T-helper 22 cell (primary cell): ENCODE measurements around the gene PATJ.
A peak's percentile ranks its signal among the peaks of the same experiment; 100 is the strongest.
"Not testable (repeated sequence)": the region's sequence is repeated elsewhere in the genome, so short reads cannot be mapped to it uniquely, and the experiment has no call there.

Experiments used
- DNase-seq: peaks from one replicate; pipeline ENCODE4 v3.0.0-alpha.2; 2020; ENCODE audit warnings: low read depth

The PATJ gene

DNA sequence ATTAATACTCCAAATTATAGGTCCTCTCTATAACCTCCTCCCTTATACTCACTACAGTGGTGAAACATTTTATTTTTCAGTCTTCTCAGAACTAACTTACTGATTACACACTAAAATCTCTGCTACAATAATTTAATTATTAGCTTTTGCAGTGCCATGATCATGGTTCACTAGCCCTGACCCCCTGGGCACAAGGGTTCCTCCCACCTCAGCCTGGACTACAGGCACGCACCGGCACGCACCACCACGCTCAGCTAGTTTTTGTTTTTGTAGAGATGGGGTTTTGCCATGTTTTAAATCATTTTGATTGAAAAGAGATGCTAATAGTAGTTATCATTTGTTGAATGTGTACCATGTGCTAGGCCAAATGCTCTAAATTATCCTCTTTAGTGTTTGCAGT is 6.3 kb downstream of the PATJ start:
- DNase-seq: no peak

DNA sequence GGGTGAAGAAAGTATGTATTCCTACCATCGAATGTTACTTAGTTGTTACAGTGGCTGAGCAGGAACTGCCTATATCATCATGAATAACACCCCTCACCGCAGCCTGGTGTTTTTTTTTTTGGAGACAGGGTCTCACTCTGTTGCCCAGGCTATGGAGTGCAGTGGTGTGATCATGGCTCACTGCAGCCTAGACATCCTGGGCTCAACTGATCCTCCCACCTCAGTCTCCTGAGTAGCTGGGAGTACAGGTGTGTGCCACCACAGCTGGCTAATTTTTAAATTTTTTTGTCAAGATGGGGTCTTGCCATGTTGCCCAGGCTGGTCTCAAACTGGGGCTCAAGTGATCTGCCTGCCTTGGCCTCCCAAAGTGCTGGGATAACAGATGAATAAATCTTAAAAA is 7.3 kb downstream of the PATJ start:
- no peak for DNase-seq

DNA sequence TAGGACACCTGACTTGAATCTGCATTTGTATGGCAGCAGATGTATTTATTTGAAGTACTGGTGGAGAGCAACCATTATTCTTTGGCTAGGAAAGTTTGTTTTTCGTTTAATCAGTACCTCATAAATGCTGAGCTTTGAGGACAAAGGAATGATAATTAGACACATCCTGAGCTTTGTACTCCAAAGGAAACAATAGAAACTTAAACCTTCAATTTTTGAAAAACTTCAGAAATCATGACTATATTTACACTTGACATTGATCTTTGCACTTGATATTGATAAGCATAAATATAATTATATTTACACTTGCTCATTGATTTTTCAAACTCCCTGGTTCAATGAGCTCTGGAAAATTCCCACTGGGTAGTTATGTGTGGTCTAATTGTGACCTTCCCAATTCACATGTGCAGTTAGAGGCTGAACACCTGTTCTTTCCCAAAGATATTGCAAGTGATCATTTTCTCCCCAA is 10.7 kb downstream of the PATJ start:
- no peak for DNase-seq

DNA sequence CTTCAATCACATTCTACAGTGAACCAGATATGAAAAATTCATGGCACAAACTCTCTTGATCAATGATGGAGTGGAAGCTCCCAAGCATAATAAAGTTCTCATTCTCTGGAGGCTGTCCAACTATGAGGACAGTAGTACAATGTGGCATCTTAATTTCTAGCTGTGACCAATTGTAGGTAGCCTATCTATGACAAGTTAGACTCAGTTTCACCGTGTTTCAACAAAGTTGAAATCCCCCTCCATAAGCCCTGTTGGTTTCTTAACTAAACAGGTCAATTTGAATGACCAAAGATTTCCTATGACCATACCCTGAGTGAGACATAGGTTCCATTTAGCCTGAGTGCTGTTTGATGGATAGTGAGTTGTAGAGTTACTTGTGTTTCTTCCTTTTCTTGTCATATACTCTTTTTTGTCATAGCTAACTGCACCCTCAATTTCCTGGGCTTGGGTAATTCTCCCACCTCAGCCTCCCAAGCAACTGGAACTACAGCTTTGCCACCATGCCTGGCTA is 11.8 kb downstream of the PATJ start:
- DNase-seq: no peak

DNA sequence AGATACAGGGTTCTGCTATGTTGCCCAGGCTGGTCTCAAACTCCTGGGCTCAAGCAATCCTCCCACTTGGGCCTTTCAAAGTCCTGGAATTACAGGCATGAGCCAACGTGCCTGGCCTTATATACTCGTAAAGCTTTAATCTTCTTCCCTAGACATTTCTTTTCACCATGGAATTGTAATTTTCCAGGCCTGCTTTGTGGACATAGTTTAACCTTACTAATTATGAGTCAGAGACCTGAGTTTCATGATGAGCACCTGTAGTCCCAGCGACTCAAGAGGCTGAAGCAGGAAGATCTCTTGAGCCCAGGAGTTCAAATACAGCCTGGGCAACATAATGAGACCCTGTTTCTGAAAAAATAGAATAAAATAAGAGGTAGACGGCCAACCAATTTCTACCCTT is 12.3 kb downstream of the PATJ start:
- DNase-seq: no peak

DNA sequence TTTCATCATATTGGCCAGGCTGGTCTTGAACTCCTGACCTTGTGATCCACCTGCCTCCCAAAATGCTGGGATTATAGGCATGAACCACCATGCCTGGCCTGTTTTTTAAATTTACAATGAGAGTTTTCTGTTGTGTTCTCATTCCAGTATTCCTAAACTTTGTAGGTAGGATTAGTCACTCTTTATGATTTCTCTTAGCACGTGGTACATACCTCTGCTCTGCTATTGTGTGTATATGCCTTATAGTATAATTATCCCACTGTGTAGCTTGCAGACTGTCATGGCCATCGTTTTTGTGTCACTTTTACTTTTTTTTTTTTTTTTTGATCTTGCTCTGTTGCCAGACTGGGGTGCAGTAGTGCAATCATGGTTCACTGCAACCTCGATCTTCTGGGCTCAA is 14.5 kb downstream of the PATJ start:
- DNase-seq: no peak

DNA sequence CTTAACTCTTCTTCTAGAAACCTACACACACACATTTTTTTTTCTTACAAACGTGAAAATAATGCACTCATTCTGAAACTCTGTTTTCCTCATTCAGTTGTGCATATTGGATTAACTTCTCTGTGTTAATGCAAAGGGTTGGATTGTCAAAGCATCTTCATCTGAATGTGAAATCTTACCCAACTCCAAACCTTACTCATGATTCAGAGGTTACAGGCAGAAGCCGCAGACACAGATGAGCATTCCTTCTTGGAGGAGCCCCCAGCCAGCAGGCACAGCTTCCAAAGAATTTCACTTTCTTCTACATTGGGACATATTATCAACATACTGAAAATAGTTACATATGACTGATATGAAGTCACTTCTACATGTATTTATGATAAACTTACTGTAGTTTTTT is 15.7 kb downstream of the PATJ start:
- no peak for DNase-seq

DNA sequence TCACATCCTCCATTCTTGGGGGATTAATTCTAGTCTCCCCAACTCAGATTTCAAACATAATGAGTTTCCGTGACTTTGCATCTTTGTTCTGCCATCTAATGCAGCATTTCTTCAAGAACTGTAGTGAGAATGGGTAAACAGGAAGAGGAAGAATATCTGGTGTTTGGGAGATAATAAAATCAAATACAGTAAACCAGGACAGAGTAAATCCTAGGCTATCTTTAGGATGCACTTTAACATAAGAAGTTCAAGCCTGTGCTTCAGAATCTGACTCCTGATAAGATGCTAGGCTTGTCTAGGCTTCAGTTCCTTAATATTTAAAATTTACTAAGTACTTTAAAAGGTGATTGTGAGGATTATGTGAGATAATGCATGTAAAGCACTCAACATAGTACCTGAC is 27.9 kb downstream of the PATJ start:
- DNase-seq: no peak

DNA sequence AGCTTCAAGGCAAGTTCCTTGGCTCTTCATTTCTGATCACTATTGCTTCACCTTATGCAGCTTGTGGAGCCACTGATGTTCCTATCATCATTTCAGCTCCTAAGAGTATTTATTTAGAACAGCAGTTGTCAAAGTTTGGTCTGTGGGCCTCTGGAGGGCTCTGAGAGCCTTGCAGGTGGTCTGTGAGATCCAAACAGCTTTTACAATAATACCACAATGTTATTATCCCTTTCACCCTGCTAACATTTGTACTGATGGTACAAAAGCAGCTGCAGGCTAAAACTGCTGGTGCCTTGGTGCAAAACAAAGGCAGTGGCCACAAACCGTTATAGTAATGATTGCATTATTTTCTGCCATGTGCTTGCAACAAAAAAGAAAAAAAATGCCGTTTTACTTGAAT is 33.8 kb downstream of the PATJ start:
- DNase-seq: no peak

DNA sequence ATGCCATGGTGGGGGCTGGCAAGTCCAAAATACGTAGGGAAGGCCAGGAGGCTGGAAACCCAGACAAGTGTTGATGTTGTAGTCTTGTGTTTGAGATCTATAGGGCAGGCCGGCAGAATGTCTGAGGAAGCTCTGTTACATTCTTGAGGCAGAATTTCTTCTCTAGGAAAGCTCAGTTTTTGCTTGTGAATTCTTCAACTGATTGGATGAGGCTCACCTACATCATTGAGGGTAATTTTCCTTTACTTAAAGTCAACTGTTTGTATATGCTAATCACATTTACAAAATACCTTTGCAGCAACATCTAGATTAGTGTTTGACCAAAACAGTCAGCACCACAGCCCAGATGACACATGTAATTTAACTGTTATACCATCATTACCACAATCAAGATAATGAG is 37.0 kb downstream of the PATJ start:
- no peak for DNase-seq

DNA sequence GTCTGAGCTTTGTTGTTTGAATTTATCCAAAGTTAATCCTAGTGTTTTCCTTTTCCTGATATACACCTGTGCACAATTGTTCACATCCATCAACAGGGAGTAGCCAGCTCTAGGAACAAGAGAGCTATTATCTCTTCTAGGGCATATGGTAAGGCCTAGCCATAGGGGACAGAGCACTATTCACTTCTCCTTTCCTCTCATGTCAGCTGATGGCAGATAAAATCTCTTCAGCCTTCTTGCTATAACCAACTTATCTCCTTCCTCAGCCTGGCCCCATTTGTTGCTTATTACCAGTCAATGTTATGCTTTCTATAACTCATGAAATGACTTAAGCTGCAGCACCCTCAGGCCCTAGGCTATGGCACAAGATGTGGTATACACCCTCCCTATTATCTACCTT is 38.9 kb downstream of the PATJ start:
- DNase-seq: no peak

DNA sequence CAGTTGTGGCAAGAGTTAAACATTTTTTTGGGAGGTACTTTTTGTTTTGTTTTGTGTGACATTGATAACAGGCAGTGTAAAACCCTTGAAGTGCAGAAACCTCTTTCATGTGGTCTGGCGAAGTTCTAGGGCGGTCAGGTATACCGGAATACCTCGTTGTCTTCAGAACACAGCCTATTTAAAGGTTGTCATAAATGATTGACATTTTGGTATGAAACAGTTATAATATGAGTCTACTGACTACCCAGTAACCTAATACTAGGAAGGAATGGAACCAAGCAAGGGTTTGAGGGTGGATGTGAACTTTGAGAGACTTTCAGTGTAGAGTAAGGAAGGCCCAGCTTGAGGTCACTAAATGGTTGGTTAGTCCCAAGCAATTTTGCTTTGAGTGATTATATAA is 40.5 kb downstream of the PATJ start:
- peak; percentile 53 for DNase-seq

DNA sequence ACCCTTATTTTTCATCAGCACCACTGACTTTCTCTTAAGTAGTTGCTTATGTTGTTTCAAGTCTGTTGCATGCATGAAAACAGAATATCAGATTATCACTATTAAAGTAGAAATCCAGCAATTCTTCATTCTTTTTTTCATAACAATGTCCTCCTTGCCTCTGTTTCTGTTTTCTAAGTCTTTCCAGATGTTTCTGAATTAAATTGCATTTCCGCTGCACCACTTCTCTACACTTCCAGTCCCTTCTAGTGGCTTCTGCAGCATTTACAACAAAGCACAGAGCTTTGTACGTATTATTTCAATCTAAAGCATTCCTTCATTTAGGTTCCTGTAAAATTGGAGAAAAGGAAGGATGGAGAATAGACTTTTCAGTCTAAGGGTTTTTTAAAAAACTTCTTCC is 42.4 kb downstream of the PATJ start:
- DNase-seq: no peak

DNA sequence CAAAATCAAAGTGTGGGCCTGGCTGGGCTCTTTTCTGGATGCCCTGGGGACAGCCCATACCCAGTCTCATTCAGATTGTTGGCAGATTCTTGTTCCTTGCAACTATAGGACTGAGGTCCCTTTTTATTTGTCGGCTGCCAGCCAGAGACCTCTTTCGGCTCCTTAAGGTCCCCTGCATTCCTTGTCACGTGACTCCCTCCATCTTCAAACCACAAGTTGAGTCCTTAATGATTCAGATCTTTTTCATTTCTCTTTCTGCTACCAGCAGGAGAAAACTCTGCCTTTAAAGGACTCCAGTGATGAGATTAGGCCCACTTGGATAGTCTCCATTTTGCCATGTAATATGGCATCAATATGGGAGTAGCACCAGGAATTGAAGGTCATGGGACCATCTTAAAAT is 48.6 kb downstream of the PATJ start:
- no peak for DNase-seq

DNA sequence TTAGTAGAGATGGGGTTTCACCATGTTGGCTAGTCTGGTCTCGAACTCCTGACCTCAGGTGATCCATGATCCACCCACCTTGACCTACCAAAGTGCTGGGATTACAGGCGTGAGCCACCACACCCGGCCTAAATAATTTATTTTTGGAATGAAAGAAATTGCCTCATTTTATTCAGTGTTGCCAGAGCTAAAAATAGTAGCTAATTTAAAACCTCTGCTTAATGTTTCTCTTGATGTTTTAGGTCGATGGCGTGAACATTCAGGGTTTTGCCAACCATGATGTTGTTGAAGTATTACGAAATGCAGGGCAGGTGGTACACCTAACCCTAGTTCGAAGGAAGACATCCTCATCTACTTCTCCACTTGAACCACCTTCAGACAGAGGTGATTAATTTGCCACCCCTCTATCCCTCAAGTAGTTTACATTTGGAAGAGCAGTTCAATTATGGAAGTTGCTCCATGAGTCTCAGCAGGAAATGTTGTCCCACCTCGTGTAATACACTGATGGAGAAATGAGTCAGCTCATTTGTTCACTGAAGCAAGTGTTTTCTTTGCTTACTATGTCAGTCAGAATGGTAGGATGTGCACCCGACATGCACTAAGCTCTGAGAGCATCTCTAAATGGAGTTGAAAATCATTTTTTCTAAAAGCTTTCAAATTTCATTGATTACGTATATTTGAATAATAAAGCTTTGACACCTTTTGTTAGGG is 54.9 kb downstream of the PATJ start:
- no peak for DNase-seq

DNA sequence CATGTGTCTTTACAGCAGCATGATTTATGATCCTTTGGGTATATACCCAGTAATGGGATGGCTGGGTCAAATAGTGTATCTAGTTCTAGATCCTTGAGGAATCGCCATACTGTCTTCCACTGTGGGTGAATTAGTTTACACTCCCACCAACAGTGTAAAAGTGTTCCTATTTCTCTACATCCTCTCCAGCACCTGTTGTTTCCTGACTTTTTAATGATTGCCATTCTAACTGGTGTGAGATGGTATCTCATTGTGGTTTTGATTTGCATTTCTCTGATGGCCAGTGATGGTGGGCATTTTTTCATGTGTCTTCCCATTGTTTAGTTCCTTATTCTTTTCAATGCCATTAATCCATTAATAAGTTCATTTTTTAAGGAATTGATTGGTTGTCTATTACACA is 58.8 kb downstream of the PATJ start:
- DNase-seq: not testable (repeated sequence)

DNA sequence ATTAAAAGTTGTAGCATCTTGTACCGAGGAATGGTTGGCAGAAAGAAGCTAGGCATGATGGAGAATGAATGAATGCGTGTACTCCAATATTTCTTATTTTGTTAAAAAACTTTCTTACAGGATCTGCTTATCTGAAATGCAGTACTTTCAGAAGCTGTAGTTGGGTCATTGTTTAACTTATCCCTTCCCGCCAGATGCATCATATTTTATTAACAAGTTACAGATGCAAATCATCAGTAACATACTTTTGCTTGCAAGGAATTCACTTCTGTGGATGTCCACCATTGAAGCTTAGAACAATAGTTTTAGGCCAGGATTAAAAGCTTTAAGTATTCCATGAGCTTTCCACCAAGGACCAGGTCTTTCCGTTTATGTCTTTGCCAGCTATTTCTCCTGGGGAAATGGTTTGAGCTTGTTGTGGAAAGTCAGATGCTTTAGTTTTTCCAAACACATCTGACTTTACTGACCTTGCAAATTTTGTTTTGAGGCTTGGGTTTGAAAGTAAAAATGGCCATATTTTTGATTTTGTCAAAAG is 65.4 kb downstream of the PATJ start:
- DNase-seq: no peak

DNA sequence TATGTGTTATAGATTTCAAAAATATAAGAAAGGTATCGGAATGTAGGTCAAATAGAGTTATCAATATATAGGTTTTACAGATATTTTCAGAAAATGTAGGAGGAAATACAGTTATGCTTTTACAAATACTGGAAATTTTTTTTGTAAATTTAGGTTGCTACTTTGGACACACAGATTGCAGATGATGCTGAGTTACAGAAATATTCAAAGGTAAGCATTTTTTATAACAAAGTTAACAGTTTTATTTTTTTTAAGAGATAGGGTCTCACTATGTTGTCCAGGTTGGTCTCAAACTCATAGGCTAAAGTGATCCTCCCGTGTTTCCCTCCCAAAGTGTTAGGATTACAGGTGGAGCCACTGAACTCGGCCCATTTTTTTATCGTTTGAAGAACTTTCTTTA is 66.0 kb downstream of the PATJ start:
- no peak for DNase-seq

DNA sequence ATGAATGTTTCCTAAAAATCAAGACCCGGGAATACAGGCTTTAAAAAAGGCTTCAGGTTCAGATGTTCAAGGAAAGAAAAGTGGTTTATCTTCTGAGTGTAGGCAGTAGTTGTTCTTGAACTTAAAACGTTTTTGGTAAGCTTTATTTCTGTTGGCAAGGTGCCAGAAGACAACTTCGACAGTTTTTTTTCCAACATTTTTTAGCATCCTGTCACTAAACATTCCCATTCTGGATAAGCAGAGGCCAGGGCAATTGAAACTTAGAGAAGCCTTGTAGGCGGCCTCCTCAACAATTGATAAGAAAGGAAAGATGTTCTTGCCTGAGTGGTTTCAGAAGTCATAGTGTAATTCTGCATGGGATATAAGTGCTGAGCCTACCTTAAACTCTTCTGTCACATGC is 66.7 kb downstream of the PATJ start:
- DNase-seq: no peak

DNA sequence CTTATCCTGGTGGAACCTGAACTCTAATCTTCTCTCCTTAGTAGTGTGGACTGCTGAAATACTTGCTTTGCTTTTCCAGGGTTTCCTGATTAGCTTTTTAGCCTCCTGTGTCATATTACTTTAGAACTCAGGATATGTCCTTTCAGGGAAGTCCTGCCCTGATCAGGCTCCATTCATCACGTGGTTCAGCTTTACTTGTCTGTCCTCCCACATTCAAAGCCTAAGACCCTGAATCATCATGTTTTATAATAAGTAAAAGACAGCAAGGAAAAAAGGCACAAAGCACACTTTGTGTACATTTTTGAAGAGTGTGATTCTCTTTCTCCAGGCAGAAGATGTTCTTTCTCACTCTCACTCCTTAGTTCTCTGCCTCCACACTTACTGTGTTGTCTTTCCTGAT is 70.6 kb downstream of the PATJ start:
- no peak for DNase-seq

DNA sequence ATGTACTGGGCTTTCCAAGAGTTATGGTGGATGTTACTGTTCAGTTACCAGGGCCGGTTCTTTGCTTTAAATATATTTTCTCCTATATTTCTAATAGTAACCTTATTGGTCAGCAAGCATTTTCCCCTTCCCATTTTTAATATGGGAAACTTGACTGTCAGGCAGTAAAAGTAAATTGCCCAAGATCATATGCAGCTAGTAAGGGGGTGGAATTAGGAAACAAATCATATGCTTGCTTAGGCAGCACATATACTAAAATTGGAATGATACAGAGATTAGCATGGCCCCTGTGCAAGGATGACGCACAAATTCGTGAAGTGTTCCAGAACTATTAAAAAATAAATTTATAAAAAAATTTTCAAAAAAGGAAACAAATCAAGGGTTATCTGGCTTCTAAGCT is 73.9 kb downstream of the PATJ start:
- DNase-seq: no peak

DNA sequence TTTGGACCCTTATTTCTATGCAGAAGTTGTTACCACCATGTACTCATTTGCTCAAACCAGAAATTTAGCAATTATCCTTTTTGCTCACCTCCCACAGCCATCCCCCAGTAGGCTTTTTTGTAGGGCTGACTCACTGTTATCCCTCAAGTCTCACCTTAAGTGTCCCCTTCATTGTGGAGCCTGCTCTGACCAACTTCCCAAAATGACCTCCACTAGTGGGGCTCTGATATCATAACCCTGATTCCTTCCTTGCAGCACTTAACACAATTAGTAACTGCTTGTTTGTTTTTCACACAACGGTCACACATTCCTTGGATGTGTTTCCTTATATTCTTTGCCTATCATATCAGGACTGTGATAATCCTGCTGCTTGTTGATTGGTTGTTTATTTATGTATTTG is 76.7 kb downstream of the PATJ start:
- no peak for DNase-seq

DNA sequence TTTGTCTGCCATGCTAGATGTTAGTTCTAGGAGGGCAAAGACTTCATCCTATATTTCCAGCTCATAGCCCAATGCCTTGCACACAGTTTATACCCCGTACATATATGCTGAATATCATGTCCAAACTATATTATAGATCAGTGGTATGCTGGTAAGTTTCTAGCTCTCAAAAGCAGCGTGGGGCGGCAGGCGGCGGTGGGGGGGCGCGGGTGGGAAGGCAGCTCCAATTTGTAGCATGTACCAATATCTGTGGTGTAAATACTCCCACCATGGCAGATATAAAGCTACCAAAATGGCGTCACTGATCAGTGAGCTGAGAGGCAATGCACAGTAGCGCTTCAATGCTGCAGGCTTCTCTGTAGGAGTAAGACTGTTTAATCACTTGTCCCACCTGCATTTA is 77.1 kb downstream of the PATJ start:
- no peak for DNase-seq

DNA sequence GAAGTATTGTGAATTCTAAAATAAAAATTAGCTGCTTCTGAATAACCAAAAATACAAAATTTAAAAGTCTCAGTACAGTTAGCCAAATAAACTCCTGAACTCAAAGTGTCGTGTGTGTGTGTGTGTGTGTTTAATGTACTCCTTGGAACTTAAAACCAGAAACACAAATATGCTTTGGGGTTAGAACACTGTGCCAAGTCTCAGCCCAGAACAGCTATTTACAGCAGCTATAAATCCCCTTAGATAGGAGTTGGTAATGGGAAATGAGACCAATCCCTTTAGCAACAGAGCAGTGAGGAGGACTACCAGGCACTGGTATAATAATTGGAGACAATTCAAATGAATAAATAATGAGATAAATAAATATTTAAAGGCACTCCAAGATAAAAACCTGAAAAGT is 83.1 kb downstream of the PATJ start:
- DNase-seq: no peak
